Stimulated activated naive CD4-positive, alpha-beta T cell (primary cell): ENCODE measurements around the gene ATXN1L.

Source experiments
- DNase-seq, 6 experiments: peaks; one replicate each; lab custom pipeline; 2025; lab: John Stamatoyannopoulos, UW

The ATXN1L gene

GRCh38 chr16:71894229-71894920 is 48.6 kb downstream of the ATXN1L start:
- DNase-seq, result peak; percentile 12 to 54 (median 28)

- peak; percentile 96 to 97 (median 96) for DNase-seq
Measured at GRCh38 chr16:71894921-71895678, 49.3 kb downstream of the ATXN1L start, which contains the start of gene IST1. IST1 (plus strand) TSS chr16:71895531; CDS start chr16:71915641, 20,110 bp downstream.

- DNase-seq, result peak in 4 of 6 experiments; percentile 23 to 58 (median 44)
Measured at GRCh38 chr16:71895679-71896365, 50.0 kb downstream of the ATXN1L start.

GRCh38 chr16:71896764-71897368 is 51.1 kb downstream of the ATXN1L start:
- no peak for DNase-seq

- DNase-seq, result no peak
Measured at GRCh38 chr16:71899171-71899570, 53.4 kb downstream of the ATXN1L start.

GRCh38 chr16:71902656-71903365 is 57.0 kb downstream of the ATXN1L start:
- no peak for DNase-seq

GRCh38 chr16:71903608-71904007 is 57.8 kb downstream of the ATXN1L start:
- no peak for DNase-seq

- no peak for DNase-seq
Measured at GRCh38 chr16:71904239-71904638, 58.5 kb downstream of the ATXN1L start.

- DNase-seq, result peak in 1 of 6 experiments; percentile 27
Measured at GRCh38 chr16:71905765-71906164, 60.0 kb downstream of the ATXN1L start.
